Ishikawa (cell line): ENCODE results near the gene DDI2.

ENCODE experiments used
- CEBPB ChIP-seq: IDR thresholded peaks from 2 replicates; pipeline ENCODE4 v1.6.1; 2012
- CREB1 ChIP-seq: IDR thresholded peaks from 2 replicates; pipeline ENCODE4 v1.6.1; 2012; ENCODE audit warnings: low read depth
- EGR1 ChIP-seq: IDR thresholded peaks from 2 replicates; pipeline ENCODE4 v1.6.1; 2012
- EP300 ChIP-seq: IDR thresholded peaks from 2 replicates; pipeline ENCODE4 v1.6.1; 2012; ENCODE audit warnings: borderline replicate concordance
- FOXM1 ChIP-seq: IDR thresholded peaks from 2 replicates; pipeline ENCODE4 v1.6.1; 2012; ENCODE audit warnings: low read depth, borderline replicate concordance
- MAX ChIP-seq: IDR thresholded peaks from 2 replicates; pipeline ENCODE4 v1.6.1; 2012
- NFIC ChIP-seq: IDR thresholded peaks from 2 replicates; pipeline ENCODE4 v1.6.1; 2012
- RAD21 ChIP-seq: IDR thresholded peaks from 2 replicates; pipeline ENCODE4 v1.6.1; 2012; ENCODE audit warnings: low read depth
- REST ChIP-seq: IDR thresholded peaks from 2 replicates; pipeline ENCODE4 v1.6.1; 2012; ENCODE audit warnings: low read depth, mild to moderate bottlenecking
- TAF1 ChIP-seq: IDR thresholded peaks from 2 replicates; pipeline ENCODE4 v1.6.1; 2012; ENCODE audit warnings: low read depth, mild to moderate bottlenecking
- TCF12 ChIP-seq: IDR thresholded peaks from 2 replicates; pipeline ENCODE4 v1.6.1; 2012; ENCODE audit warnings: low read depth
- TEAD4 ChIP-seq: IDR thresholded peaks from 2 replicates; pipeline ENCODE4 v1.6.1; 2012
- YY1 ChIP-seq: IDR thresholded peaks from 2 replicates; pipeline ENCODE4 v1.6.1; 2012; ENCODE audit warnings: low read depth
- ZBTB7A ChIP-seq: IDR thresholded peaks from 2 replicates; pipeline ENCODE4 v1.6.1; 2012; ENCODE audit warnings: low read depth
- TF ChIP-seq, protein P1 (sequence below): IDR thresholded peaks from 2 replicates; pipeline ENCODE4 v1.6.1; 2012

DDI2 gene

GRCh38 chr1:15617173-15618076 lies at the start of gene DDI2:
Gene DDI2 (plus strand): TSS chr1:15617458. CDS start chr1:15617671, 213 bp downstream.
- no peak for TF ChIP-seq EGR1
- peak; percentile 5; the same call in 1 of the 2 replicates for TF ChIP-seq TEAD4
- peak; percentile 46; the same call in 1 of the 2 replicates for TF ChIP-seq TAF1
- peak; percentile 18 for TF ChIP-seq MAX
- TF ChIP-seq YY1, result 0 out of 2 replicates have a peak, but pooled peaks have one; percentile 50
- TF ChIP-seq, protein P1, sequence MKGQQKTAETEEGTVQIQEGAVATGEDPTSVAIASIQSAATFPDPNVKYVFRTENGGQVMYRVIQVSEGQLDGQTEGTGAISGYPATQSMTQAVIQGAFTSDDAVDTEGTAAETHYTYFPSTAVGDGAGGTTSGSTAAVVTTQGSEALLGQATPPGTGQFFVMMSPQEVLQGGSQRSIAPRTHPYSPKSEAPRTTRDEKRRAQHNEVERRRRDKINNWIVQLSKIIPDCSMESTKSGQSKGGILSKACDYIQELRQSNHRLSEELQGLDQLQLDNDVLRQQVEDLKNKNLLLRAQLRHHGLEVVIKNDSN, result peak; percentile 14; the same call in 1 of the 2 replicates
- no peak for TF ChIP-seq RAD21

- TF ChIP-seq RAD21 (no peak), FOXM1 (no peak), TAF1 (no peak), ZBTB7A (no peak), MAX (no peak), CEBPB (no peak), EGR1 (no peak), NFIC (no peak), TCF12 (no peak), REST (no peak)
- TF ChIP-seq, protein P1, result no peak
Measured at GRCh38 chr1:15568387-15569073, 48.7 kb upstream of the DDI2 start.

DNA sequence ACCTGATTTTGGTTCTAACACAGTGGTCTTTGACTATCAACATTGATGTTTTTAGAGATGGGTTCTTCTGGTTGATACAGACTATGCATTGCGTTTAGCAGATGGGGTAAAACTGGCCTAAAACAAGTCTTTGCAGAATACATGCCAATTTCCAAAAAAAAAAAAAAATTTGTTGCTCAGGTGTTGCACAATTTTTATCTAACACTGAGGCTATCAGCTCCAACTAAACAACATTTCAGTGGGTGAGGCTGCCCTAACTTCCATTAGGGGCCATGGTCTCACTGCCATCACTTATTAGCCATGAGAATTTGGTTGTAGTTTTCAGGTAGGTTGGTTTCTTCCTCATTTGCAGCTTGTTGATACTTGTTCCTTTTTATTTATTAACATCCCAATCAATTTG lies 46.4 kb upstream of the DDI2 start:
- TF ChIP-seq CEBPB, result peak; percentile 21; the same call in 1 of the 2 replicates
- no peak for TF ChIP-seq NFIC
- no peak for TF ChIP-seq YY1
- TF ChIP-seq TCF12, result no peak
- no peak for TF ChIP-seq FOXM1
- no peak for TF ChIP-seq EGR1
- no peak for TF ChIP-seq TEAD4
- no peak for TF ChIP-seq MAX

- TF ChIP-seq YY1 (no peak), ZBTB7A (no peak), RAD21 (no peak), EGR1 (no peak)
- TF ChIP-seq, protein P1, result no peak
Measured at GRCh38 chr1:15571266-15571665, 46.0 kb upstream of the DDI2 start.

- TF ChIP-seq FOXM1 (no peak), EGR1 (no peak), ZBTB7A (no peak), MAX (no peak), RAD21 (no peak), CEBPB (no peak), CREB1 (no peak)
Measured at GRCh38 chr1:15573477-15573876, 43.8 kb upstream of the DDI2 start.

- TF ChIP-seq YY1 (no peak), EGR1 (no peak), CREB1 (no peak), EP300 (no peak), TAF1 (no peak), NFIC (no peak), FOXM1 (no peak), TEAD4 (no peak), MAX (no peak), TCF12 (no peak), ZBTB7A (no peak), CEBPB (no peak), RAD21 (no peak), REST (no peak)
- TF ChIP-seq, protein P1, result no peak
Measured at GRCh38 chr1:15574741-15575140, 42.5 kb upstream of the DDI2 start.
